Panc1 (cell line): ENCODE measurements around the gene DHRSX. TPM values are rescaled to one million over a fixed set of nuclear protein-coding genes. Genes with fewer than 3 reads are reported as not detected.

Experiments used
- ATAC-seq: fragments of 200-7000 bp; cut with Tn5 transposase; 2 replicates; pipeline ENCODE4 v1.9.1; 2020; ENCODE audit warnings: mild to moderate bottlenecking, moderate library complexity
- BruUV-seq: library from RNA; stranded (reverse); fragments of 400-500 nt; replicated peaks from 2 replicates; lab custom pipeline; 2021; lab: Mats Ljungman, UMichigan
- CTCF ChIA-PET: fragments of 300-600 bp; sonication (Branson Sonifier 250); formaldehyde crosslinking; loops from one replicate; lab custom pipeline; 2022; ENCODE audit warnings: antibody characterized with exemption; lab: Charles Lee
- POLR2A ChIA-PET: fragments of 300-600 bp; sonication (Branson Sonifier 250); formaldehyde crosslinking; loops from one replicate; lab custom pipeline; 2022; ENCODE audit warnings: antibody characterized with exemption; lab: Charles Lee
- DNase-seq: peaks from one replicate; pipeline ENCODE4 v3.0.0-alpha.2; 2010; ENCODE audit warnings: low read depth, low spot score
- H3K27ac ChIP-seq: 2 replicates; pipeline ENCODE4 v1.5.1; 2011; ENCODE audit warnings: mild to moderate bottlenecking, low read length, inconsistent platforms
- H3K27me3 ChIP-seq: fragments of 200-500 bp; sonication (Bioruptor generic); 2 replicates; pipeline ENCODE4 v1.6.0; 2014; ENCODE audit warnings: low read length, inconsistent platforms; ENCODE audit not compliant: control insufficient read depth, insufficient read depth
- H3K36me3 ChIP-seq: fragments of 200-500 bp; sonication (Bioruptor generic); 2 replicates; pipeline ENCODE4 v1.5.1; 2014; ENCODE audit warnings: inconsistent platforms, mild to moderate bottlenecking, low read length, moderate library complexity; ENCODE audit not compliant: control insufficient read depth, insufficient read depth
- H3K4me1 ChIP-seq: 2 replicates; pipeline ENCODE4 v1.5.1; 2011; ENCODE audit warnings: inconsistent platforms, mild to moderate bottlenecking, low read length, moderate library complexity; ENCODE audit not compliant: control insufficient read depth, insufficient read depth
- H3K4me3 ChIP-seq, 2 experiments: 2 replicates each; pipeline ENCODE4 v1.5.1; 2011 to 2012; ENCODE audit warnings: low read depth in 2 of 2, low read length in 2 of 2, mild to moderate bottlenecking in 2 of 2, inconsistent platforms in 1 of 2, moderate library complexity in 1 of 2
- H3K9me3 ChIP-seq: fragments of 200-500 bp; sonication (Bioruptor generic); 2 replicates; pipeline ENCODE4 v1.5.1; 2014; ENCODE audit warnings: low read depth, mild to moderate bottlenecking, inconsistent platforms, low read length, moderate library complexity; ENCODE audit not compliant: control insufficient read depth, insufficient read depth
- CTCF ChIP-seq: fragments of 450-650 bp; IDR thresholded peaks from 2 replicates; pipeline ENCODE4 v1.5.1; 2017; ENCODE audit warnings: mild to moderate bottlenecking
- POLR2AphosphoS5 ChIP-seq: IDR thresholded peaks from 2 replicates; pipeline ENCODE4 v1.6.1; 2012; ENCODE audit warnings: mild to moderate bottlenecking, low read depth, low read length, moderate library complexity
- REST ChIP-seq, 2 experiments: IDR thresholded peaks; 2 replicates each; pipeline ENCODE4 v1.6.1; 2011 to 2012; ENCODE audit warnings: low read depth in 2 of 2, control low read depth in 1 of 2, low read length in 1 of 2, mild to moderate bottlenecking in 1 of 2, moderate library complexity in 1 of 2; ENCODE audit not compliant: insufficient read depth in 1 of 2
- SIN3A ChIP-seq: IDR thresholded peaks from 2 replicates; pipeline ENCODE4 v1.6.1; 2012; ENCODE audit warnings: low read depth, mild to moderate bottlenecking, low read length, moderate library complexity, borderline replicate concordance; ENCODE audit not compliant: insufficient read depth
- TCF7L2 ChIP-seq: IDR thresholded peaks from 2 replicates; pipeline ENCODE4 v1.6.1; 2011; ENCODE audit warnings: mild to moderate bottlenecking, low read depth, low read length, inconsistent platforms
- in situ Hi-C: cut with HindIII; loops from 2 replicates; pipeline ENCODE4 v1.10.0; 2016; ENCODE audit warnings: low sequenced_read_pairs, low pct_unique_long_range_greater_than_20kb
- intact Hi-C: fragments of 100-400 bp; cut with micrococcal nuclease; formaldehyde crosslinking; loops from one replicate; pipeline ENCODE4 v1.10.0; 2022; ENCODE audit not compliant: unreplicated experiment
- total RNA-seq: library from RNA; stranded (reverse); gene quantifications from one replicate; pipeline ENCODE4 v1.2.1, GENCODE V29; 2021; ENCODE audit not compliant: unreplicated experiment

Gene DHRSX
- total RNA-seq, 1 experiment from 2014 or later = 20.1 TPM

GRCh38 chrX:2526390-2526789 is 25.6 kb upstream of the DHRSX start:
- H3K27ac ChIP-seq = no peak overlapping the region
- DNase-seq (no peak), ATAC-seq (no peak)
- H3K36me3 ChIP-seq = no peaks in the 10 kb centered on the region
- H3K4me1 ChIP-seq = no peaks in the 10 kb centered on the region
- H3K27me3 ChIP-seq = no peaks in the 10 kb centered on the region
- in situ Hi-C loops (no loop called here), intact Hi-C loops (no loop called here)
- ChIA-PET CTCF (no interaction called here), POLR2A (no interaction called here)
- no peaks in the 10 kb centered on the region for H3K9me3 ChIP-seq
- no TSS peak for BruUV-seq
- TF ChIP-seq TCF7L2 (no peak), REST (IDR thresholded peaks at IDR 0.05; ENCODE audit: insufficient read depth in 1 of 2, low read depth in 2 of 2, low read length in 1 of 2) (no peak), POLR2AphosphoS5 (no peak), SIN3A (no peak), CTCF (no peak)
- no peak overlapping the region for H3K4me3 ChIP-seq

- no peak for DNase-seq
- ChIA-PET CTCF (no interaction called here), POLR2A (no interaction called here)
- Histone ChIP-seq H3K27me3 (no peaks in the 10 kb centered on the region), H3K4me3 (no peak overlapping the region), H3K4me1 (no peaks in the 10 kb centered on the region), H3K27ac (no peak overlapping the region), H3K36me3 (no peaks in the 10 kb centered on the region), H3K9me3 (no peaks in the 10 kb centered on the region)
- no TSS peak for BruUV-seq
- no peak for ATAC-seq
- no peak for TF ChIP-seq POLR2AphosphoS5
- no peak for TF ChIP-seq TCF7L2
- TF ChIP-seq REST (IDR thresholded peaks at IDR 0.05; ENCODE audit: insufficient read depth in 1 of 2, low read depth in 2 of 2, low read length in 1 of 2) = no peak
- no peak for TF ChIP-seq SIN3A
- TF ChIP-seq CTCF = no peak
- in situ Hi-C loops = no loop called here
- intact Hi-C loops = no loop called here
These were observed 23.1 kb upstream of the DHRSX start for GRCh38 chrX:2523911-2524310.
